Measurements from ENCODE around the gene GCSH.
A peak's percentile ranks its signal among the peaks of the same experiment; 100 is the strongest.
"Not testable (repeated sequence)": the region's sequence is repeated elsewhere in the genome, so short reads cannot be mapped to it uniquely, and the experiment has no call there.

The GCSH gene

GRCh38 chr16:81123092-81123852 is 27.1 kb upstream of the GCSH start:
- ATAC-seq (replicated peaks; ENCODE audit: extremely low read depth, poor library complexity, severe bottlenecking) (no peak), DNase-seq (ENCODE audit: low spot score in 2 of 2) (no peak)
- Mint-ChIP-seq H3K4me1 (no peaks in the 10 kb centered on the region), H3K27ac (ENCODE audit: low read depth) (no peak overlapping the region), H3K36me3 (ENCODE audit: insufficient read depth) (peaks cover 2% of the 10 kb centered on the region), H3K27me3 (peaks cover 20% of the 10 kb centered on the region), H3K9me3 (no peaks in the 10 kb centered on the region), H3K4me3 (no peak overlapping the region)

- Mint-ChIP-seq H3K27me3 (peaks cover 20% of the 10 kb centered on the region), H3K4me1 (no peaks in the 10 kb centered on the region), H3K9me3 (no peaks in the 10 kb centered on the region), H3K27ac (ENCODE audit: low read depth) (no peak overlapping the region), H3K4me3 (no peak overlapping the region), H3K36me3 (ENCODE audit: insufficient read depth) (peaks cover 2% of the 10 kb centered on the region)
- no peak for DNase-seq (ENCODE audit: low spot score in 2 of 2)
- no peak for ATAC-seq (replicated peaks; ENCODE audit: extremely low read depth, poor library complexity, severe bottlenecking)
Observed at GRCh38 chr16:81121474-81121990, 25.3 kb upstream of the GCSH start.

GRCh38 chr16:81117436-81117835 is 21.2 kb upstream of the GCSH start:
- no peak overlapping the region for H3K4me3 Mint-ChIP-seq
- peaks cover 2% of the 10 kb centered on the region for H3K36me3 Mint-ChIP-seq (ENCODE audit: insufficient read depth)
- no peak for ATAC-seq (replicated peaks; ENCODE audit: extremely low read depth, poor library complexity, severe bottlenecking)

GRCh38 chr16:81116285-81116684 is 20.1 kb upstream of the GCSH start:
- Mint-ChIP-seq H3K27ac (ENCODE audit: low read depth) (no peak overlapping the region), H3K4me1 (no peaks in the 10 kb centered on the region), H3K36me3 (ENCODE audit: insufficient read depth) (peaks cover 3% of the 10 kb centered on the region), H3K4me3 (no peak overlapping the region), H3K27me3 (peaks cover 37% of the 10 kb centered on the region), H3K9me3 (no peaks in the 10 kb centered on the region)
- DNase-seq (ENCODE audit: low spot score in 2 of 2) (no peak), ATAC-seq (replicated peaks; ENCODE audit: extremely low read depth, poor library complexity, severe bottlenecking) (no peak)

More at GRCh38 chr16:81117436-81117835, 21.2 kb upstream of the GCSH start:
- Mint-ChIP-seq H3K4me1 (no peaks in the 10 kb centered on the region), H3K9me3 (no peaks in the 10 kb centered on the region), H3K27me3 (peaks cover 26% of the 10 kb centered on the region), H3K27ac (ENCODE audit: low read depth) (no peak overlapping the region)
- no peak for DNase-seq (ENCODE audit: low spot score in 2 of 2)

GRCh38 chr16:81112453-81112852 is 16.3 kb upstream of the GCSH start:
- Mint-ChIP-seq H3K4me1 (peaks cover 2% of the 10 kb centered on the region), H3K27me3 (peaks cover 28% of the 10 kb centered on the region), H3K9me3 (no peaks in the 10 kb centered on the region), H3K27ac (ENCODE audit: low read depth) (no peak overlapping the region), H3K4me3 (no peak overlapping the region), H3K36me3 (ENCODE audit: insufficient read depth) (peaks cover 3% of the 10 kb centered on the region)
- ATAC-seq (replicated peaks; ENCODE audit: extremely low read depth, poor library complexity, severe bottlenecking) (no peak), DNase-seq (ENCODE audit: low spot score in 2 of 2) (no peak)

- not testable (repeated sequence) for H3K9me3 Mint-ChIP-seq; H3K4me3 Mint-ChIP-seq; DNase-seq (ENCODE audit: low spot score in 2 of 2); H3K36me3 Mint-ChIP-seq (ENCODE audit: insufficient read depth); ATAC-seq (replicated peaks; ENCODE audit: extremely low read depth, poor library complexity, severe bottlenecking); H3K4me1 Mint-ChIP-seq; H3K27ac Mint-ChIP-seq (ENCODE audit: low read depth)
- H3K27me3 Mint-ChIP-seq, result peaks cover 32% of the 10 kb centered on the region
Observed at GRCh38 chr16:81109274-81109673, 13.1 kb upstream of the GCSH start.

- no peak overlapping the region for H3K27ac Mint-ChIP-seq (ENCODE audit: low read depth)
- DNase-seq (ENCODE audit: low spot score in 2 of 2) (no peak), ATAC-seq (replicated peaks; ENCODE audit: extremely low read depth, poor library complexity, severe bottlenecking) (no peak)
- H3K36me3 Mint-ChIP-seq (ENCODE audit: insufficient read depth), result peaks cover 6% of the 10 kb centered on the region
- H3K27me3 Mint-ChIP-seq, result peaks cover 36% of the 10 kb centered on the region
- H3K9me3 Mint-ChIP-seq, result no peaks in the 10 kb centered on the region
- H3K4me3 Mint-ChIP-seq, result no peak overlapping the region
- peaks cover 4% of the 10 kb centered on the region for H3K4me1 Mint-ChIP-seq
Observed at GRCh38 chr16:81107511-81107910, 11.3 kb upstream of the GCSH start.

GRCh38 chr16:81106826-81107503 is 10.8 kb upstream of the GCSH start:
- Mint-ChIP-seq H3K27me3 (peaks cover 31% of the 10 kb centered on the region), H3K4me3 (no peak overlapping the region), H3K36me3 (ENCODE audit: insufficient read depth) (peaks cover 6% of the 10 kb centered on the region), H3K27ac (ENCODE audit: low read depth) (no peak overlapping the region), H3K9me3 (no peaks in the 10 kb centered on the region), H3K4me1 (peaks cover 4% of the 10 kb centered on the region)
- DNase-seq (ENCODE audit: low spot score in 2 of 2) (no peak), ATAC-seq (replicated peaks; ENCODE audit: extremely low read depth, poor library complexity, severe bottlenecking) (no peak)

- Mint-ChIP-seq H3K36me3 (ENCODE audit: insufficient read depth) (peaks cover 5% of the 10 kb centered on the region), H3K9me3 (no peaks in the 10 kb centered on the region), H3K27ac (ENCODE audit: low read depth) (no peak overlapping the region), H3K4me3 (no peak overlapping the region), H3K27me3 (peaks cover 24% of the 10 kb centered on the region), H3K4me1 (peaks cover 4% of the 10 kb centered on the region)
- ATAC-seq (replicated peaks; ENCODE audit: extremely low read depth, poor library complexity, severe bottlenecking) (no peak), DNase-seq (ENCODE audit: low spot score in 2 of 2) (no peak)
Observed at GRCh38 chr16:81105946-81106345, 9.8 kb upstream of the GCSH start.

GRCh38 chr16:81101702-81102101 is 5.5 kb upstream of the GCSH start:
- DNase-seq (ENCODE audit: low spot score in 2 of 2) (no peak), ATAC-seq (replicated peaks; ENCODE audit: extremely low read depth, poor library complexity, severe bottlenecking) (no peak)
- peaks cover 9% of the 10 kb centered on the region for H3K27me3 Mint-ChIP-seq
- H3K4me3 Mint-ChIP-seq, result no peak overlapping the region
- peaks cover 2% of the 10 kb centered on the region for H3K36me3 Mint-ChIP-seq (ENCODE audit: insufficient read depth)
- no peaks in the 10 kb centered on the region for H3K9me3 Mint-ChIP-seq
- H3K4me1 Mint-ChIP-seq, result peaks cover 1% of the 10 kb centered on the region
- H3K27ac Mint-ChIP-seq (ENCODE audit: low read depth), result no peak overlapping the region

GRCh38 chr16:81099958-81100357 is 3.8 kb upstream of the GCSH start:
- no peak overlapping the region for H3K27ac Mint-ChIP-seq (ENCODE audit: low read depth)
- DNase-seq (ENCODE audit: low spot score in 2 of 2) (no peak), ATAC-seq (replicated peaks; ENCODE audit: extremely low read depth, poor library complexity, severe bottlenecking) (no peak)
- H3K9me3 Mint-ChIP-seq, result no peaks in the 10 kb centered on the region
- no peaks in the 10 kb centered on the region for H3K36me3 Mint-ChIP-seq (ENCODE audit: insufficient read depth)
- no peak overlapping the region for H3K4me3 Mint-ChIP-seq
- peaks cover 6% of the 10 kb centered on the region for H3K4me1 Mint-ChIP-seq
- H3K27me3 Mint-ChIP-seq, result peaks cover 9% of the 10 kb centered on the region

- H3K4me1 Mint-ChIP-seq, result peaks cover 6% of the 10 kb centered on the region
- H3K9me3 Mint-ChIP-seq, result no peaks in the 10 kb centered on the region
- no peaks in the 10 kb centered on the region for H3K36me3 Mint-ChIP-seq (ENCODE audit: insufficient read depth)
- H3K27ac Mint-ChIP-seq (ENCODE audit: low read depth), result no peak overlapping the region
- DNase-seq (ENCODE audit: low spot score in 2 of 2) (no peak), ATAC-seq (replicated peaks; ENCODE audit: extremely low read depth, poor library complexity, severe bottlenecking) (no peak)
- H3K27me3 Mint-ChIP-seq, result no peaks in the 10 kb centered on the region
- no peak overlapping the region for H3K4me3 Mint-ChIP-seq
Observed at GRCh38 chr16:81097230-81097629, 1.0 kb upstream of the GCSH start.

- no peaks in the 10 kb centered on the region for H3K9me3 Mint-ChIP-seq
Observed at GRCh38 chr16:81096715-81097208, 567 bp upstream of the GCSH start.

More at GRCh38 chr16:81096715-81097208, 567 bp upstream of the GCSH start:
- H3K27ac Mint-ChIP-seq (ENCODE audit: low read depth), result peak overlapping the region; percentile 19
- no peaks in the 10 kb centered on the region for H3K27me3 Mint-ChIP-seq
- no peak for DNase-seq (ENCODE audit: low spot score in 2 of 2)
- peaks cover 6% of the 10 kb centered on the region for H3K4me1 Mint-ChIP-seq
- ATAC-seq (replicated peaks; ENCODE audit: extremely low read depth, poor library complexity, severe bottlenecking), result no peak
- H3K36me3 Mint-ChIP-seq (ENCODE audit: insufficient read depth), result no peaks in the 10 kb centered on the region
- peak overlapping the region; percentile 52 for H3K4me3 Mint-ChIP-seq

All from central memory CD8-positive, alpha-beta T cell (primary cell).